Caco-2 (cell line): Measurements from ENCODE around the gene FAM181B. TPM values are rescaled to one million over a fixed set of nuclear protein-coding genes. Genes with fewer than 3 reads are reported as not detected.

Experiments used
- BruUV-seq: library from RNA; stranded (reverse); fragments of 400-500 nt; replicated peaks from 2 replicates; lab custom pipeline; 2021; lab: Mats Ljungman, UMichigan
- CTCF ChIA-PET: fragments of 300-600 bp; sonication (Branson Sonifier 250); formaldehyde crosslinking; loops from one replicate; lab custom pipeline; 2022; ENCODE audit warnings: antibody characterized with exemption; lab: Charles Lee
- POLR2A ChIA-PET: fragments of 300-600 bp; sonication (Branson Sonifier 250); formaldehyde crosslinking; loops from one replicate; lab custom pipeline; 2022; ENCODE audit warnings: antibody characterized with exemption; lab: Charles Lee
- DNase-seq, 2 experiments: peaks; one replicate each; pipeline versions ENCODE4 v3.0.0 to v3.0.0-alpha.2; 2020 to 2022
- H3K27me3 ChIP-seq: replicated peaks from 2 replicates; pipeline ENCODE4 v1.6.0; 2011; ENCODE audit warnings: low read length; ENCODE audit not compliant: control insufficient read depth, insufficient read depth
- H3K36me3 ChIP-seq: 2 replicates; pipeline ENCODE4 v1.5.1; 2011; ENCODE audit warnings: low read length; ENCODE audit not compliant: control insufficient read depth, insufficient read depth
- H3K4me1 ChIP-seq: fragments of 250-450 bp; sonication (Bioruptor Pico); 2 replicates; pipeline ENCODE4 v1.5.1; 2020; ENCODE audit warnings: mild to moderate bottlenecking
- H3K4me3 ChIP-seq: 2 replicates; pipeline ENCODE4 v1.5.1; 2011; ENCODE audit warnings: low read depth, mild to moderate bottlenecking, control low read depth, low read length
- H3K9me3 ChIP-seq: fragments of 250-450 bp; sonication (Bioruptor Pico); 2 replicates; pipeline ENCODE4 v1.5.1; 2020; ENCODE audit warnings: mild to moderate bottlenecking, moderate library complexity
- H3K27ac Mint-ChIP-seq: one replicate; pipeline ENCODE4 v1.8.0; 2022; ENCODE audit warnings: mixed read lengths; ENCODE audit not compliant: unreplicated experiment
- H3K27me3 Mint-ChIP-seq: one replicate; pipeline ENCODE4 v1.8.0; 2022; ENCODE audit warnings: mixed read lengths; ENCODE audit not compliant: insufficient read depth, unreplicated experiment
- H3K36me3 Mint-ChIP-seq: one replicate; pipeline ENCODE4 v1.8.0; 2022; ENCODE audit warnings: mild to moderate bottlenecking, mixed read lengths; ENCODE audit not compliant: insufficient read depth, unreplicated experiment
- H3K4me1 Mint-ChIP-seq: one replicate; pipeline ENCODE4 v1.8.0; 2022; ENCODE audit warnings: low read depth, mixed read lengths; ENCODE audit not compliant: unreplicated experiment
- H3K4me3 Mint-ChIP-seq: one replicate; pipeline ENCODE4 v1.8.0; 2022; ENCODE audit warnings: mild to moderate bottlenecking, moderate library complexity, mixed read lengths; ENCODE audit not compliant: unreplicated experiment
- H3K9me3 Mint-ChIP-seq: one replicate; pipeline ENCODE4 v1.8.0; 2022; ENCODE audit warnings: mixed read lengths; ENCODE audit not compliant: unreplicated experiment
- intact Hi-C: fragments of 100-400 bp; cut with micrococcal nuclease; formaldehyde crosslinking; loops from one replicate; pipeline ENCODE4 v1.10.0; 2022; ENCODE audit not compliant: unreplicated experiment
- total RNA-seq: library from RNA; stranded (reverse); gene quantifications from 2 replicates; pipeline ENCODE4 v1.2.3, GENCODE V29; 2022
- TF ChIP-seq, protein P1 (sequence below), 2 experiments: fragments of 200-600 bp in 1 of 2; IDR thresholded peaks; 1 replicate in 1 of 2; 2 replicates in 1 of 2; pipeline versions ENCODE4 v1.5.1 to v1.8.0; 2011 to 2022; ENCODE audit warnings: antibody characterized with exemption in 1 of 2, control low read depth in 1 of 2, inconsistent platforms in 1 of 2, low read depth in 1 of 2, low read length in 1 of 2, mild to moderate bottlenecking in 1 of 2, moderate library complexity in 1 of 2; ENCODE audit not compliant: insufficient read depth in 1 of 2, severe bottlenecking in 1 of 2, unreplicated experiment in 1 of 2

Gene FAM181B
- total RNA-seq, 1 experiment from 2014 or later = not detected

DNA sequence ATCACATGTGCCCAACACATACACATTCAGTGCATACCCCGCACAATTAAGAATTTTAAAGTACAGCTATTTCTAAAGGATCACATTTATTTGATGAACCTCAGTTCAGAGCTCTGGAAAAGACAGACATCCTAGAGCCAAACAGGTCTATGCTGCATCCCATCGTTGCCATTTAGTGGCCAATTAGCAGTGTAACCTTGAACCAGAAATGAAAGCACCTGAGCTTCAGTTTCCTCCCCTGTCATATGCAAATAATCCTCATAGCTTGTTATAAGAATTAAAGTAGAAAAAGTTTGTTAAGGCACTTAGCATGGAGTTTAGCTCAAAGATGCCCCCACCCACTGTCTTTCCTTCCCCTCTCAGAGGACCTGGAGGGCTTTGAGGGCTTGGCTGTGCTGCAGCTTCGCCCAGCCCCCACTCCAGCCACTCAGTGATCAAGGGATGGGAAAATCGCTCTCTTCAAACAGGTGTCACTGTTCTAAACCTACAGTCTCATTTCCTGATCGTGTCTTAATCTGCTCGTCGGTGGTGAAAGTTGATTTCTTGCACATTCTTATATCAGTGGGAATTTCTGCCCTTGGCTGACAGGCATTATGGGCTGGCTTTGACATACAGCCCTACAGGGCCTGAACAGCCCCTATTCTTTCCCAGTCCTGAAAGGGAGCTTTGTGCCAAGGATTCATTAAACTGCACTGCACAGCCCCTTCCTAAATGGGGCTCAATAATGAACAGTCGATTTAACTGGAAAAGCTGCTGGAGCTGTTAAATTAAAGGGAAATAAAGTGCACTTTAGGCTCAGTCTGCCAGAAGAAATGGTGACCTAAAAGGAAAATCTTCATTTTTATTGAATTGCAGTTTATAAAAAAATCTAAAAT is 23.3 kb upstream of the FAM181B start:
- DNase-seq = no peak
- H3K4me1 ChIP-seq = no peaks in the 10 kb centered on the region
- no peaks in the 10 kb centered on the region for H3K9me3 Mint-ChIP-seq
- H3K27ac Mint-ChIP-seq = no peak overlapping the region
- no peak overlapping the region for H3K4me3 ChIP-seq
- TF ChIP-seq, protein P1, sequence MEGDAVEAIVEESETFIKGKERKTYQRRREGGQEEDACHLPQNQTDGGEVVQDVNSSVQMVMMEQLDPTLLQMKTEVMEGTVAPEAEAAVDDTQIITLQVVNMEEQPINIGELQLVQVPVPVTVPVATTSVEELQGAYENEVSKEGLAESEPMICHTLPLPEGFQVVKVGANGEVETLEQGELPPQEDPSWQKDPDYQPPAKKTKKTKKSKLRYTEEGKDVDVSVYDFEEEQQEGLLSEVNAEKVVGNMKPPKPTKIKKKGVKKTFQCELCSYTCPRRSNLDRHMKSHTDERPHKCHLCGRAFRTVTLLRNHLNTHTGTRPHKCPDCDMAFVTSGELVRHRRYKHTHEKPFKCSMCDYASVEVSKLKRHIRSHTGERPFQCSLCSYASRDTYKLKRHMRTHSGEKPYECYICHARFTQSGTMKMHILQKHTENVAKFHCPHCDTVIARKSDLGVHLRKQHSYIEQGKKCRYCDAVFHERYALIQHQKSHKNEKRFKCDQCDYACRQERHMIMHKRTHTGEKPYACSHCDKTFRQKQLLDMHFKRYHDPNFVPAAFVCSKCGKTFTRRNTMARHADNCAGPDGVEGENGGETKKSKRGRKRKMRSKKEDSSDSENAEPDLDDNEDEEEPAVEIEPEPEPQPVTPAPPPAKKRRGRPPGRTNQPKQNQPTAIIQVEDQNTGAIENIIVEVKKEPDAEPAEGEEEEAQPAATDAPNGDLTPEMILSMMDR (IDR thresholded peaks at IDR 0.05; ENCODE audit: insufficient read depth in 1 of 2, low read depth in 1 of 2, low read length in 1 of 2, severe bottlenecking in 1 of 2, unreplicated experiment in 1 of 2) = no peak
- peaks cover 2% of the 10 kb centered on the region for H3K27me3 ChIP-seq
- H3K9me3 ChIP-seq = no peaks in the 10 kb centered on the region
- H3K36me3 ChIP-seq = no peaks in the 10 kb centered on the region
- CTCF ChIA-PET = interaction anchor here (0.7 kb wide), 1 partner anchor 144 kb away, joined by 8 read pairs; the partner anchor contains the start of gene DDIAS
- no TSS peak for BruUV-seq
- H3K36me3 Mint-ChIP-seq = no peaks in the 10 kb centered on the region
- H3K4me1 Mint-ChIP-seq = no peaks in the 10 kb centered on the region
- intact Hi-C loops = no loop called here
- POLR2A ChIA-PET = no interaction called here
- no peak overlapping the region for H3K4me3 Mint-ChIP-seq
- peaks cover 46% of the 10 kb centered on the region for H3K27me3 Mint-ChIP-seq

- no peaks in the 10 kb centered on the region for H3K36me3 ChIP-seq
- H3K9me3 ChIP-seq = no peaks in the 10 kb centered on the region
- intact Hi-C loops = no loop called here
- Mint-ChIP-seq H3K4me1 (no peaks in the 10 kb centered on the region), H3K27me3 (peaks cover 38% of the 10 kb centered on the region), H3K36me3 (no peaks in the 10 kb centered on the region), H3K27ac (no peak overlapping the region), H3K4me3 (no peak overlapping the region), H3K9me3 (no peaks in the 10 kb centered on the region)
- peaks cover 2% of the 10 kb centered on the region for H3K27me3 ChIP-seq
- H3K4me1 ChIP-seq = no peaks in the 10 kb centered on the region
- DNase-seq = no peak
- H3K4me3 ChIP-seq = no peak overlapping the region
- CTCF ChIA-PET = no interaction called here
- POLR2A ChIA-PET = interaction anchor here (0.7 kb wide), 1 partner anchor 708 kb away, joined by 4 read pairs; no protein-coding TSS in a partner anchor
- TF ChIP-seq, protein P1 (IDR thresholded peaks at IDR 0.05; ENCODE audit: insufficient read depth in 1 of 2, low read depth in 1 of 2, low read length in 1 of 2, severe bottlenecking in 1 of 2, unreplicated experiment in 1 of 2) = no peak
- BruUV-seq = no TSS peak
These were observed 20.7 kb upstream of the FAM181B start for GRCh38 chr11:82754410-82754809.

- Mint-ChIP-seq H3K27ac (no peak overlapping the region), H3K4me3 (no peak overlapping the region)
These were observed 20.3 kb upstream of the FAM181B start for GRCh38 chr11:82753921-82754320.

More at GRCh38 chr11:82753921-82754320, 20.3 kb upstream of the FAM181B start:
- Histone ChIP-seq H3K4me1 (no peaks in the 10 kb centered on the region), H3K9me3 (no peaks in the 10 kb centered on the region), H3K27me3 (peaks cover 2% of the 10 kb centered on the region), H3K4me3 (no peak overlapping the region), H3K36me3 (no peaks in the 10 kb centered on the region)
- ChIA-PET CTCF (no interaction called here), POLR2A (interaction anchor here (0.7 kb wide), 1 partner anchor 709 kb away, joined by 4 read pairs; no protein-coding TSS in a partner anchor)
- Mint-ChIP-seq H3K27me3 (peaks cover 34% of the 10 kb centered on the region), H3K9me3 (peaks cover under 1% of the 10 kb centered on the region), H3K36me3 (no peaks in the 10 kb centered on the region), H3K4me1 (no peaks in the 10 kb centered on the region)
- no peak for DNase-seq
- TF ChIP-seq, protein P1 (IDR thresholded peaks at IDR 0.05; ENCODE audit: insufficient read depth in 1 of 2, low read depth in 1 of 2, low read length in 1 of 2, severe bottlenecking in 1 of 2, unreplicated experiment in 1 of 2) = no peak
- no TSS peak for BruUV-seq
- intact Hi-C loops = no loop called here
